HCT116 (cell line): ENCODE results near the gene MBD5. TPM values are rescaled to one million over a fixed set of nuclear protein-coding genes. Genes with fewer than 3 reads are reported as not detected.

Source experiments
- ATAC-seq: fragments of 200-7000 bp; cut with Tn5 transposase; 2 replicates; pipeline ENCODE4 v1.9.1; 2020; ENCODE audit warnings: mild to moderate bottlenecking, moderate library complexity
- BruUV-seq: library from RNA; stranded (reverse); fragments of 400-500 nt; replicated peaks from 2 replicates; lab custom pipeline; 2021; lab: Mats Ljungman, UMichigan
- CTCF ChIA-PET: fragments of 300-600 bp; sonication (Branson Sonifier 250); formaldehyde crosslinking; loops from one replicate; lab custom pipeline; 2021; ENCODE audit warnings: antibody characterized with exemption; lab: Charles Lee
- POLR2A ChIA-PET: fragments of 300-600, 350-600 bp; sonication (Branson Sonifier 250); formaldehyde crosslinking; loops from one replicate; lab custom pipeline; 2021; ENCODE audit warnings: antibody characterized with exemption; lab: Charles Lee
- RAD21 ChIA-PET, 2 experiments: fragments of 300-600 bp; sonication (Branson Sonifier 250); formaldehyde crosslinking; loops; one replicate each; lab custom pipeline; 2023; ENCODE audit warnings: low total read pairs in 2 of 2; ENCODE audit not compliant: uncharacterized antibody in 2 of 2, unreplicated experiment in 2 of 2, low non-redundant PET in 1 of 2; lab: Charles Lee
- DNase-seq: peaks from one replicate; pipeline ENCODE4 v3.0.0-alpha.2; 2010; ENCODE audit warnings: low read depth, low spot score
- H2AFZ ChIP-seq: fragments of 200-600 bp; shearing (Covaris generic), sonication (generic); 2 replicates; pipeline ENCODE4 v1.6.1; 2017; ENCODE audit warnings: low read depth, mixed run types, mixed read lengths, antibody characterized with exemption, low read length; ENCODE audit not compliant: poor library complexity, severe bottlenecking
- H3K27ac ChIP-seq: 2 replicates; pipeline ENCODE4 v1.5.1; 2012; ENCODE audit warnings: low read depth, low read length
- H3K27me3 ChIP-seq: fragments of 200-600 bp; sonication (generic); 2 replicates; pipeline ENCODE4 v1.6.1; 2016; ENCODE audit warnings: mixed run types, low read length, mixed read lengths; ENCODE audit not compliant: insufficient read depth
- H3K36me3 ChIP-seq, 2 experiments: fragments of 200-500 bp in 1 of 2; fragments of 200-600 bp in 1 of 2; sonication (Bioruptor generic) in 1 of 2; sonication (generic) in 1 of 2; 2 replicates each; pipeline versions ENCODE4 v1.5.1 to v1.6.1; 2014 to 2016; ENCODE audit warnings: low read length in 2 of 2, inconsistent platforms in 1 of 2, mixed read lengths in 1 of 2, mixed run types in 1 of 2; ENCODE audit not compliant: insufficient read depth in 2 of 2, control insufficient read depth in 1 of 2
- H3K4me1 ChIP-seq, 2 experiments: fragments of 200-600 bp in 1 of 2; sonication (generic) in 1 of 2; 2 replicates each; pipeline versions ENCODE4 v1.5.1 to v1.6.1; 2012 to 2017; ENCODE audit warnings: low read length in 2 of 2, inconsistent platforms in 1 of 2, mild to moderate bottlenecking in 1 of 2, mixed read lengths in 1 of 2, mixed run types in 1 of 2, moderate library complexity in 1 of 2; ENCODE audit not compliant: insufficient read depth in 2 of 2, control insufficient read depth in 1 of 2
- H3K4me2 ChIP-seq: fragments of 200-600 bp; sonication (generic); 2 replicates; pipeline ENCODE4 v1.6.1; 2017; ENCODE audit warnings: mixed run types, low read length, mixed read lengths
- H3K4me3 ChIP-seq, 2 experiments: fragments of 200-600 bp in 1 of 2; sonication (generic) in 1 of 2; replicated peaks in 1 of 2; 2 replicates each; pipeline ENCODE4 v1.5.1; 2011 to 2016; ENCODE audit warnings: low read length in 2 of 2, control low read depth in 1 of 2, low read depth in 1 of 2, mild to moderate bottlenecking in 1 of 2, mixed read lengths in 1 of 2, mixed run types in 1 of 2
- H3K79me2 ChIP-seq: fragments of 200-600 bp; sonication (generic); 2 replicates; pipeline ENCODE4 v1.6.1; 2017; ENCODE audit warnings: mild to moderate bottlenecking, mixed run types, low read length, moderate library complexity, mixed read lengths; ENCODE audit not compliant: insufficient read depth
- H3K9ac ChIP-seq: fragments of 200-600 bp; sonication (generic); 2 replicates; pipeline ENCODE4 v1.6.1; 2016; ENCODE audit warnings: low read length, mixed read lengths
- H3K9me2 ChIP-seq: fragments of 200-600 bp; sonication (generic), shearing (Covaris generic); 2 replicates; pipeline ENCODE4 v1.6.1; 2017; ENCODE audit warnings: mixed run types, mild to moderate bottlenecking, moderate library complexity; ENCODE audit not compliant: insufficient read depth
- H3K9me3 ChIP-seq, 2 experiments: fragments of 200-500 bp in 1 of 2; fragments of 200-600 bp in 1 of 2; sonication (Bioruptor generic) in 1 of 2; sonication (generic) in 1 of 2; 2 replicates each; pipeline ENCODE4 v1.6.1; 2014 to 2017; ENCODE audit warnings: low read length in 2 of 2, mixed read lengths in 2 of 2, inconsistent platforms in 1 of 2, low read depth in 1 of 2, mild to moderate bottlenecking in 1 of 2, mixed run types in 1 of 2, moderate library complexity in 1 of 2; ENCODE audit not compliant: control insufficient read depth in 1 of 2, insufficient read depth in 1 of 2
- H4K20me1 ChIP-seq: fragments of 200-600 bp; sonication (generic), shearing (Covaris generic); 2 replicates; pipeline ENCODE4 v1.6.1; 2017; ENCODE audit warnings: mixed run types, mild to moderate bottlenecking, moderate library complexity; ENCODE audit not compliant: insufficient read depth
- CBX3 ChIP-seq: IDR thresholded peaks from 2 replicates; pipeline ENCODE4 v1.6.1; 2012; ENCODE audit warnings: low read depth
- CEBPB ChIP-seq: IDR thresholded peaks from 2 replicates; pipeline ENCODE4 v1.6.1; 2012; ENCODE audit warnings: low read depth
- EGR1 ChIP-seq: IDR thresholded peaks from 2 replicates; pipeline ENCODE4 v1.6.1; 2012; ENCODE audit warnings: low read depth
- ELF1 ChIP-seq: IDR thresholded peaks from 2 replicates; pipeline ENCODE4 v1.6.1; 2012; ENCODE audit warnings: low read depth, borderline replicate concordance
- JUND ChIP-seq: IDR thresholded peaks from 2 replicates; pipeline ENCODE4 v1.6.1; 2012
- POLR2AphosphoS5 ChIP-seq: IDR thresholded peaks from 2 replicates; pipeline ENCODE4 v1.6.1; 2011; ENCODE audit warnings: mild to moderate bottlenecking, low read depth, low read length, moderate library complexity
- RAD21 ChIP-seq: IDR thresholded peaks from 2 replicates; pipeline ENCODE4 v1.6.1; 2012; ENCODE audit warnings: low read depth, mild to moderate bottlenecking
- SP1 ChIP-seq: IDR thresholded peaks from 2 replicates; pipeline ENCODE4 v1.6.1; 2012; ENCODE audit warnings: low read depth
- SRF ChIP-seq: IDR thresholded peaks from 2 replicates; pipeline ENCODE4 v1.6.1; 2012; ENCODE audit warnings: low read depth
- YY1 ChIP-seq: IDR thresholded peaks from 2 replicates; pipeline ENCODE4 v1.6.1; 2011; ENCODE audit warnings: low read length, low read depth, moderate library complexity, mild to moderate bottlenecking; ENCODE audit not compliant: insufficient replicate concordance; ENCODE audit errors: extremely low read depth
- intact Hi-C: fragments of 100-400 bp; cut with micrococcal nuclease; formaldehyde crosslinking; loops from 2 replicates; pipeline ENCODE4 v1.10.0; 2022
- total RNA-seq: library from RNA; stranded (reverse); gene quantifications from one replicate; pipeline ENCODE4 v1.2.1, GENCODE V29; 2021; ENCODE audit not compliant: unreplicated experiment
- TF ChIP-seq, protein P1 (sequence below), 3 experiments: fragments of 200-600 bp in 1 of 3; sonication (generic) in 1 of 3; IDR thresholded peaks in 2 of 3; conservative IDR thresholded peaks in 1 of 3; 2 replicates each; pipeline ENCODE4 v1.5.1; 2012 to 2017; ENCODE audit warnings: low read depth in 2 of 3, low read length in 2 of 3, antibody characterized with exemption in 1 of 3, borderline replicate concordance in 1 of 3, control low read depth in 1 of 3, mild to moderate bottlenecking in 1 of 3, mixed read lengths in 1 of 3, mixed run types in 1 of 3, moderate library complexity in 1 of 3; ENCODE audit not compliant: insufficient read depth in 1 of 3
- TF ChIP-seq, protein P2 (sequence below): IDR thresholded peaks from 2 replicates; pipeline ENCODE4 v1.6.1; 2012; ENCODE audit warnings: low read depth
- TF ChIP-seq, protein P3 (sequence below): IDR thresholded peaks from 2 replicates; pipeline ENCODE4 v1.6.1; 2011; ENCODE audit warnings: mild to moderate bottlenecking, low read length, moderate library complexity; ENCODE audit not compliant: insufficient replicate concordance; ENCODE audit errors: extremely low read depth

The MBD5 gene
- total RNA-seq, 1 experiment from 2014 or later, result 20.5 TPM

DNA sequence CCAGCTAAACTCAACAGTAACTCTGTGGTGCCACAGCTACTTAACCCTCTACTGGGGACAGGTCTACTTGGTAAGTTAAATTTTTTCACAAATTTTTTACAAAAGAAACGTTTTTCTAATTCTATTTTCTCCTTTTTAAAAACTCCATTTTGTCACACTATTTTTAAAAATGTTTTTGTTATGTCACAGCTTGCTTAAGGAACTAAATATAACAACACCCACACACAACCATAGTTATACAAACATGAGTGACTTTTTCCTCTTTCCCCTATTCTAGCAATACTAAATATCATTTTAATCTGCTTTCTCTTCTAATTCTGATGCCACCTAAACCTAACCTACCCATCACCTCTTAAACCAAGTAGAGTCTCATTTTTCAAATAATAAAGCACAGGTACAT lies 463.2 kb downstream of the MBD5 start:
- CTCF ChIA-PET, result no interaction called here

More for the DNA sequence above, 463.2 kb downstream of the MBD5 start:
- intact Hi-C loops, result no loop called here
- H3K4me3 ChIP-seq, result no peak overlapping the region
- no peaks in the 10 kb centered on the region for H3K27me3 ChIP-seq
- H3K27ac ChIP-seq, result no peak overlapping the region
- H3K4me1 ChIP-seq, result no peaks in the 10 kb centered on the region
- no peak overlapping the region for H2AFZ ChIP-seq
- POLR2A ChIA-PET, result no interaction called here
- no peak for DNase-seq
- TF ChIP-seq YY1 (no peak), CEBPB (no peak), POLR2AphosphoS5 (no peak), ELF1 (no peak), EGR1 (no peak), JUND (no peak), RAD21 (no peak), SP1 (no peak), SRF (no peak), CBX3 (no peak)
- TF ChIP-seq, protein P1, sequence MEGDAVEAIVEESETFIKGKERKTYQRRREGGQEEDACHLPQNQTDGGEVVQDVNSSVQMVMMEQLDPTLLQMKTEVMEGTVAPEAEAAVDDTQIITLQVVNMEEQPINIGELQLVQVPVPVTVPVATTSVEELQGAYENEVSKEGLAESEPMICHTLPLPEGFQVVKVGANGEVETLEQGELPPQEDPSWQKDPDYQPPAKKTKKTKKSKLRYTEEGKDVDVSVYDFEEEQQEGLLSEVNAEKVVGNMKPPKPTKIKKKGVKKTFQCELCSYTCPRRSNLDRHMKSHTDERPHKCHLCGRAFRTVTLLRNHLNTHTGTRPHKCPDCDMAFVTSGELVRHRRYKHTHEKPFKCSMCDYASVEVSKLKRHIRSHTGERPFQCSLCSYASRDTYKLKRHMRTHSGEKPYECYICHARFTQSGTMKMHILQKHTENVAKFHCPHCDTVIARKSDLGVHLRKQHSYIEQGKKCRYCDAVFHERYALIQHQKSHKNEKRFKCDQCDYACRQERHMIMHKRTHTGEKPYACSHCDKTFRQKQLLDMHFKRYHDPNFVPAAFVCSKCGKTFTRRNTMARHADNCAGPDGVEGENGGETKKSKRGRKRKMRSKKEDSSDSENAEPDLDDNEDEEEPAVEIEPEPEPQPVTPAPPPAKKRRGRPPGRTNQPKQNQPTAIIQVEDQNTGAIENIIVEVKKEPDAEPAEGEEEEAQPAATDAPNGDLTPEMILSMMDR (IDR thresholded peaks at IDR 0.05 in 2 of 3, conservative IDR thresholded peaks at IDR 0.05 in 1 of 3; ENCODE audit: borderline replicate concordance in 1 of 3, insufficient read depth in 1 of 3, low read depth in 2 of 3, low read length in 2 of 3), result no peak
- TF ChIP-seq, protein P2, sequence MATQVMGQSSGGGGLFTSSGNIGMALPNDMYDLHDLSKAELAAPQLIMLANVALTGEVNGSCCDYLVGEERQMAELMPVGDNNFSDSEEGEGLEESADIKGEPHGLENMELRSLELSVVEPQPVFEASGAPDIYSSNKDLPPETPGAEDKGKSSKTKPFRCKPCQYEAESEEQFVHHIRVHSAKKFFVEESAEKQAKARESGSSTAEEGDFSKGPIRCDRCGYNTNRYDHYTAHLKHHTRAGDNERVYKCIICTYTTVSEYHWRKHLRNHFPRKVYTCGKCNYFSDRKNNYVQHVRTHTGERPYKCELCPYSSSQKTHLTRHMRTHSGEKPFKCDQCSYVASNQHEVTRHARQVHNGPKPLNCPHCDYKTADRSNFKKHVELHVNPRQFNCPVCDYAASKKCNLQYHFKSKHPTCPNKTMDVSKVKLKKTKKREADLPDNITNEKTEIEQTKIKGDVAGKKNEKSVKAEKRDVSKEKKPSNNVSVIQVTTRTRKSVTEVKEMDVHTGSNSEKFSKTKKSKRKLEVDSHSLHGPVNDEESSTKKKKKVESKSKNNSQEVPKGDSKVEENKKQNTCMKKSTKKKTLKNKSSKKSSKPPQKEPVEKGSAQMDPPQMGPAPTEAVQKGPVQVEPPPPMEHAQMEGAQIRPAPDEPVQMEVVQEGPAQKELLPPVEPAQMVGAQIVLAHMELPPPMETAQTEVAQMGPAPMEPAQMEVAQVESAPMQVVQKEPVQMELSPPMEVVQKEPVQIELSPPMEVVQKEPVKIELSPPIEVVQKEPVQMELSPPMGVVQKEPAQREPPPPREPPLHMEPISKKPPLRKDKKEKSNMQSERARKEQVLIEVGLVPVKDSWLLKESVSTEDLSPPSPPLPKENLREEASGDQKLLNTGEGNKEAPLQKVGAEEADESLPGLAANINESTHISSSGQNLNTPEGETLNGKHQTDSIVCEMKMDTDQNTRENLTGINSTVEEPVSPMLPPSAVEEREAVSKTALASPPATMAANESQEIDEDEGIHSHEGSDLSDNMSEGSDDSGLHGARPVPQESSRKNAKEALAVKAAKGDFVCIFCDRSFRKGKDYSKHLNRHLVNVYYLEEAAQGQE, result no peak
- TF ChIP-seq, protein P3, sequence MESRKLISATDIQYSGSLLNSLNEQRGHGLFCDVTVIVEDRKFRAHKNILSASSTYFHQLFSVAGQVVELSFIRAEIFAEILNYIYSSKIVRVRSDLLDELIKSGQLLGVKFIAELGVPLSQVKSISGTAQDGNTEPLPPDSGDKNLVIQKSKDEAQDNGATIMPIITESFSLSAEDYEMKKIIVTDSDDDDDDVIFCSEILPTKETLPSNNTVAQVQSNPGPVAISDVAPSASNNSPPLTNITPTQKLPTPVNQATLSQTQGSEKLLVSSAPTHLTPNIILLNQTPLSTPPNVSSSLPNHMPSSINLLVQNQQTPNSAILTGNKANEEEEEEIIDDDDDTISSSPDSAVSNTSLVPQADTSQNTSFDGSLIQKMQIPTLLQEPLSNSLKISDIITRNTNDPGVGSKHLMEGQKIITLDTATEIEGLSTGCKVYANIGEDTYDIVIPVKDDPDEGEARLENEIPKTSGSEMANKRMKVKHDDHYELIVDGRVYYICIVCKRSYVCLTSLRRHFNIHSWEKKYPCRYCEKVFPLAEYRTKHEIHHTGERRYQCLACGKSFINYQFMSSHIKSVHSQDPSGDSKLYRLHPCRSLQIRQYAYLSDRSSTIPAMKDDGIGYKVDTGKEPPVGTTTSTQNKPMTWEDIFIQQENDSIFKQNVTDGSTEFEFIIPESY, result no peak
- no peaks in the 10 kb centered on the region for H3K9me2 ChIP-seq
- H3K9me3 ChIP-seq, result no peaks in the 10 kb centered on the region
- H3K36me3 ChIP-seq, result no peaks in the 10 kb centered on the region
- ATAC-seq, result no peak
- RAD21 ChIA-PET, result no interaction called here
- no peaks in the 10 kb centered on the region for H3K79me2 ChIP-seq
- BruUV-seq, result no TSS peak
- H4K20me1 ChIP-seq, result no peaks in the 10 kb centered on the region
- H3K9ac ChIP-seq, result no peak overlapping the region
- H3K4me2 ChIP-seq, result no peak overlapping the region
